GM18868 (cell line): ENCODE measurements around the gene MRPL42.
"Not testable (repeated sequence)": the region's sequence is repeated elsewhere in the genome, so short reads cannot be mapped to it uniquely, and the experiment has no call there.

Source experiments
- ATAC-seq: cut with Tn5 transposase; IDR thresholded peaks from one replicate; pipeline ENCODE4 v1.9.1; 2021; ENCODE audit warnings: mild to moderate bottlenecking, moderate library complexity; ENCODE audit not compliant: unreplicated experiment

MRPL42 gene

DNA sequence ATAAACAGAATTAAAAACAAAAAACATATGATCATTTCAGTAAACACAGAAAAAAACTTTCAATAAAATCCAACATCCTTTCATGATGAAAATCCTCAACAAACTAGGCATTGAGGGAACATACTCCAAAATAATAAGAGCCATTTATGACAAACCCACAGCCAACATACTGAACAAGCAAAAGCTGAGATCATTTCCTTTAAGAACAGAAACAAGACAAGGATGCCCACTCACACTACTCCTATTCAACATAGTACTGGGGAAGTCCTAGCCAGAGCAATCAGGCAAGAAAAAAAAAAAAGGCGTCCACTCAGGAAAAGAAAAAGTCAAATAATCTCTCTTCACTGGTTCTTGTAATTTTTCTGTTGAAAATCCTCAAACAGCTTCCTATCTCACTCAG, 30.1 kb downstream of the MRPL42 start:
- ATAC-seq, result no peak

DNA sequence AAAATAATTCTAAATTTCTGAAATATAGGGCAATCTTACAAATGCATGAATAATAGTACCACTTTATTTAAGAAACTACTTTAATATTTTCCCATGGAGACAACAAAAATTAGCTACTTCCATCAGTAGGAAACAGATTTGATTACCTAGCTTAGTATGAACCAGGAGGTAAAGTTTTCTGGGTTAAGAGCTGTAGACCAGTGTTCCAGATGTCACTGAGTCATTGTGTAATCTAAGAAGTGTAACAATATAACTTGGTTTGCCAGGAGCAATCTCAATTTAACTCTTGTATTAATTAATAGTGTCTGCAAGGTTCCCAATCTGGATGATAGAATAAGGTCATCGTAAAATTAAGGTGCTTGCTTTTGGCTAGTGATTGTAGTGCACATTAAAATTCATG, 31.5 kb downstream of the MRPL42 start:
- not testable (repeated sequence) for ATAC-seq

GRCh38 chr12:93500201-93500600, 32.9 kb downstream of the MRPL42 start:
- no peak for ATAC-seq

DNA sequence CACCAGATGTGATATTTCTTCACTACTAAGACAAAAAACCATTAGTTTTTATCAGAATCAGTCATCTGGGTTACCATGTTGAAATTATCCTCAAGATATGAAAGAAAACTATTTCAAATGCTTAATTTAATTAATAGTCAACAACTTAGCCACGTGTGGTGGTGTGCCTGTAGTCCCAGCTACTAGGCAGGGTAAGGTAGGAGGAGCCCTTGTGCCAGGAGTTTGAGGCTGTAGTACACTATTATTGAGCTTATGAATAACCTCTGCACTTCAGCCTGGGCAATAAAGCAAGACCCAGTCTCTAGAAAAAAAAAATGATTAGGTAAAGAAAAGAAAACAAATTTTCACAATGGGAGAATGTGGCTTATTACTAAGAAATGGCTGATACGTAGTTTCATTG, 33.4 kb downstream of the MRPL42 start:
- ATAC-seq, result no peak

- ATAC-seq, result no peak
These were observed 35.7 kb downstream of the MRPL42 start for GRCh38 chr12:93502802-93503623.

GRCh38 chr12:93507165-93507564, 39.9 kb downstream of the MRPL42 start:
- no peak for ATAC-seq

DNA sequence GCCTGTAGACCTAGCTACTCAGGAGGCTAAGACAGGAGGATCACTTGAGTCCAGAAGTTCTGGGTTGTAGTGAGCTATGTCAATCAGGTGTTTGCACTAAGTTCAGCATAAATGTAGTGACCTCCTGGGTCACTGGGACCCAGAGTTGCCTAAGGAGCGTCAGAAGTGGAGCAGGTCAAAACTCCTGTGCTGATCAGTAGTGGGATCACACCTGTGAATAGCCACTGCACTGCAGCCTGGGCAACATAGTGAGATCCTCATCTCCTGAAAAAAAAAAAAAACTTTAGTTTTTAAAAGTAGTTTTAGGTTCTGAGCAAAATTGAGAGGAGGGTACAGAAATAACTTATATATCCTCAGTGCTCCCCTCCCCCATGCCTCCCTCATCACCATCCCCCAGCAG, 42.2 kb downstream of the MRPL42 start:
- ATAC-seq, result no peak

DNA sequence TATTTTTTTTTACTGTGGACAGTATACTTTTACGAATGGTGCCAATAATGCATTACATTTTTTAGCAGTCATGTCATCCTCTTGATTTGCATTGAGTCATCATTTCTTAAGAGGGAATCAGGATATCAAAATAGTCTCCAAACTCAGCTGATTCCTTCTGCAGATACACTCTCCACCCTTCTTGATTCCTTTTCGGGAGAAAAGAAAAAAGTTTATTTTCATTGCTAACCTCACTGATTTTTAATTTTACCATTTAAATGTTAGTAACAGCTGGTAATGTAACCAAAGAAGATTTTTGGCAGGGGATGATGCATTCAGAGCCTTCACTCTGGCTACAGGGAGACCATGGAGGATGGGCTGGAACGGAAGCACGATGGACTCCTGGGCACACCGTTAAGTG, 47.5 kb downstream of the MRPL42 start:
- no peak for ATAC-seq

- no peak for ATAC-seq
These were observed 51.4 kb downstream of the MRPL42 start for GRCh38 chr12:93518725-93519124.

- no peak for ATAC-seq
These were observed 52.5 kb downstream of the MRPL42 start for GRCh38 chr12:93519859-93520258.

DNA sequence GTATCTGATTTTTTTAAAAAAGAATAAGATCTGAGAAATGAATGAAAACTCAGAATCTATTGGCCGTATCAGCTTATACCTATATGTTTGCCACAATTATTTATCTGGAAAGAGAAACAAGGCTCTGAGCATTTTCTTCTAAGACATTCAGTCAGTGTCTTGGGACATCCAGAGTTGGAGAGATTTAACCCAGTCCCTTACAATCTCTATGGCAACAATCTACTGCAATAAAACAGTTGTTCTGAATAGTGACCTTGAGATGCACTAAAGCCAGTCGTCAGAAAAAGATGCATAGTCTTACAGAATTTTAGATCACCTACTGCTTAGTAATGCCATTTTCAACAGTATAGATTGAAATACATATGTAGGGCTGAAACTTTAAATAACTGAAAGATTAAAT, 53.1 kb downstream of the MRPL42 start:
- ATAC-seq, result no peak

GRCh38 chr12:93521225-93522080, 54.1 kb downstream of the MRPL42 start:
- ATAC-seq, result no peak

DNA sequence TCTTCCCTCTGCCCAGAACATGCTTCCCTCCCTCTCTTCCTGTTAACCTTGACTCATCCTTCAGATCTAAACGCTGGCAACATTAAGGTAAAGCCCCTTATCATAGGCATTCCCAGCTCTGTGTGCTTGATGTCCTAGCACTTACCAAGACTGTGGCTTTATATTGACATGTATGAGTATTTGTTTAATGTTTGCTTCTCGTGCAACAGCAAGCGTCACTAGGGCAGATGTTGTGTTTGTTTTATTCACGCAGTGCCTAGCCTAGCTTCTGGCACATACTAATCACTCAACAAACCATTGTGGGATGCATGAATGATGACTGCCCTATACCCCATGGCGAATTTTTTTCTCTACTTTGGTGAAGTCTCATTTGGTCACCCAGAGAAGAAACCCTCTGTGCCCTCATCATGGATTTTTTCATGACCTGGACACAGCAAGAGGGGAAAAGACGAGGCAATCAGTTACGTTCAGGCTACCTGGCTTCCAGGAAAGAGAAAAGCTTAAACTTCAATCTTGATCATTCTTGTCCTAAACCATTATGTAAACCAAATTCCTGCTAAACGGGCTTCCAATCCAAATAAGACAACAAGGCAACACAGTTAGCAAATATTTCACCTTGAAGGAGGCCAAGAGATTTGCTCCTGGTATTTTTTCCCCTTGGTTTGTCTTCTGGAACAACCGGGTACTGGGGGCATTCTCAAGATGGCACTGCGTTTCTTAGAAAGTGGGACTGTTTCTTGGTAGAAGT, 57.2 kb downstream of the MRPL42 start:
- ATAC-seq, result no peak

- ATAC-seq, result no peak
These were observed 59.6 kb downstream of the MRPL42 start for GRCh38 chr12:93526786-93527428.

- ATAC-seq, result no peak
These were observed 63.0 kb downstream of the MRPL42 start for GRCh38 chr12:93530358-93530757.

DNA sequence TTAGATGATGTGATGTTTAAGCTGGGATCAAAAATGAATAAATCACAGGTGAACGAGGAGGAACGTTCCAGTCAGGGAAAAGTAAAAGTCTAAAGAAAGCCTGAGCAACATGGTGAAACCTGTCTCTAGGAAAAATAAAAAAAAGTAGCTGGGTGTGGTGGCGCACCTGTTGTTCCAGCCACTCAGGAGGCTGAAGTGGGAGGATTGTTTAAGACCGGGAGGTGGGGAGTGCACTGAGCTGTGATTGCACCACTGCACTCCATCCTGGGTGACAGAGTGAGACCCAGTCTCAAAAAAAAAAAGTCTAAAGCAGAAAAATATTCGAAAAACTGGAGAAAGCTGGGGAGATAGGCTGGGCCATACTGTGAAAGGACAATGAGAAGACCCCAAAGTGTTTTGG, 66.0 kb downstream of the MRPL42 start:
- no peak for ATAC-seq

- ATAC-seq, result peak; percentile 50
These were observed 68.9 kb downstream of the MRPL42 start for GRCh38 chr12:93536111-93536765.

DNA sequence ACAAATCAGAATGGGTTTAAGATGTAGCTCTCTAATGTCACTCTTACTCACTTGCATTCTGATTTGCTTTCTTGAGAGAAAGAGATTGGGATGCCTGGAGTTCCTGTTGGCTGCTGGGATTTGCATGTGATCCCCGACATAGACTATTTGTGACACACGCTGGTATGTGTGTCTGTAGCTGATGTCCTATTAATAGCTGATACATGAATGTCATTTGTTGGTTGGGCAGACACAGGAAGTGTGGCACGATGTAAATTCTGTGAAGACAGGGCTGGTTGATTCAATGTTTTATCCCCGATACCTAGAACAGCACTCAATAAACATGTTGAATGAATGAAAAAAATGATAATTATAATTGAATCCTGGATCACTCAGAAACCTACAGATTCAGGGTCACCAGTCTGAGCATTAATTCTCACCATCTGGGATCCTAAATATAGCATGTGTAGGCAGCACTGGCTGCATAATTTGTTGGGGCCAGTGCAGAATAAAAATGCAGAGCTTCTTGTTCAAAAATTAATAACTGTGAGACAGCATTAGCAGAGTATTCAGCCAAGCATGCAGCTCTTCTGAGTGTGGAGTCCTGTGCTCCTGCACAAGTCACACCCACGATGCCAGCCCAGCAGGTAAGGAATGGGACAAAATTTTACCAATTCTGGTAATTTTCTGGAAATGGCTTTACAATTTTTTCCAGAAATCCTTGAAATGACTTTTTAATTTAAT, 69.6 kb downstream of the MRPL42 start:
- ATAC-seq, result peak; percentile 91

- ATAC-seq, result no peak
These were observed 70.5 kb downstream of the MRPL42 start for GRCh38 chr12:93537769-93538168.

DNA sequence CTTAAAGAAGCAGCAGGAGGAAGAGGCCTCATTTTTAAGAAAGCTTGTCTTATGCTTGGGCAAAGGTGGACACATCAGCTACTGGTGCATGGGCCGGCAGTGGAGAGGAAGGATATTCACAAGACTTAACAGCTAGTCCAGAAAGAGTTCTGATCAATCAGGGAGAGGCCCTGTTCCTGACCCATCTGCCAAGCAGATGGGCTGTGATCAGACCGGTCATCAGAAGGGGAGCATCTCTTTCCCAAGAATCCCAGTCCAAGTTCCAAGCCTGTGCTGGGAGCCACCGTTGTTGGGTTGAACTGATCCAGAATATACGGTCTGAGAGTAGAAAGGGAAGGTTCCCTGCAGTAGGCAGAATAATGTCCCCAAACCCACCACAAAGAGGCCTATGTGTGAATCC, 72.5 kb downstream of the MRPL42 start:
- ATAC-seq, result no peak
